GM23338 (cell line): Measurements from ENCODE around the gene CRTC3. TPM values are rescaled to one million over a fixed set of nuclear protein-coding genes. Genes with fewer than 3 reads are reported as not detected.

Experiments used
- ATAC-seq: fragments of 200-7000 bp; cut with Tn5 transposase; 3 replicates; pipeline ENCODE4 v1.9.1; 2020
- DNase-seq: peaks from one replicate; pipeline ENCODE4 v3.0.0-alpha.2; 2015; ENCODE audit warnings: low spot score
- H2AFZ ChIP-seq: fragments of 200-600 bp; sonication (generic); 2 replicates; pipeline ENCODE4 v1.8.0; 2016; ENCODE audit warnings: antibody characterized with exemption, mild to moderate bottlenecking, moderate library complexity
- H3F3A ChIP-seq: fragments of 200-600 bp; sonication (generic); replicated peaks from 2 replicates; pipeline ENCODE4 v1.8.0; 2017; ENCODE audit warnings: antibody characterized with exemption, mixed run types, low read depth
- H3K27ac ChIP-seq: fragments of 200-600 bp; sonication (generic); 2 replicates; pipeline ENCODE4 v1.6.1; 2016; ENCODE audit warnings: low read depth
- H3K27me3 ChIP-seq: fragments of 200-600 bp; sonication (generic); 2 replicates; pipeline ENCODE4 v1.8.0; 2016; ENCODE audit warnings: mild to moderate bottlenecking, mixed run types, moderate library complexity; ENCODE audit not compliant: insufficient read depth
- H3K36me3 ChIP-seq: fragments of 200-600 bp; sonication (generic); 2 replicates; pipeline ENCODE4 v1.8.0; 2016; ENCODE audit warnings: mild to moderate bottlenecking; ENCODE audit not compliant: insufficient read depth
- H3K4me1 ChIP-seq: fragments of 200-600 bp; sonication (generic); 2 replicates; pipeline ENCODE4 v1.8.0; 2016; ENCODE audit warnings: mild to moderate bottlenecking, moderate library complexity; ENCODE audit not compliant: insufficient read depth
- H3K4me2 ChIP-seq: fragments of 200-600 bp; sonication (generic); 2 replicates; pipeline ENCODE4 v1.7.1; 2017; ENCODE audit warnings: mixed run types
- H3K4me3 ChIP-seq: fragments of 200-600 bp; sonication (generic); 2 replicates; pipeline ENCODE4 v1.6.1; 2016; ENCODE audit warnings: mixed run types
- H3K79me2 ChIP-seq: fragments of 200-600 bp; sonication (generic); replicated peaks from 2 replicates; pipeline ENCODE4 v1.8.0; 2017; ENCODE audit warnings: mild to moderate bottlenecking; ENCODE audit not compliant: insufficient read depth
- H3K9me2 ChIP-seq: fragments of 200-600 bp; sonication (generic); 2 replicates; pipeline ENCODE4 v1.8.0; 2017; ENCODE audit not compliant: insufficient read depth
- H4K20me1 ChIP-seq: fragments of 200-600 bp; sonication (generic); replicated peaks from 2 replicates; pipeline ENCODE4 v1.8.0; 2017; ENCODE audit warnings: mild to moderate bottlenecking; ENCODE audit not compliant: insufficient read depth
- H3K27ac Mint-ChIP-seq: 2 replicates; pipeline ENCODE4 v1.8.0; 2020; ENCODE audit warnings: inconsistent platforms, mild to moderate bottlenecking, moderate library complexity, mixed read lengths
- H3K27me3 Mint-ChIP-seq: 3 replicates; pipeline ENCODE4 v1.8.0; 2022; ENCODE audit warnings: low read depth, mild to moderate bottlenecking, moderate library complexity, mixed read lengths, inconsistent platforms; ENCODE audit not compliant: insufficient read depth, poor library complexity
- H3K36me3 Mint-ChIP-seq: 3 replicates; pipeline ENCODE4 v1.8.0; 2021; ENCODE audit warnings: low read depth, mild to moderate bottlenecking, inconsistent platforms, moderate library complexity, mixed read lengths
- H3K4me1 Mint-ChIP-seq: 3 replicates; pipeline ENCODE4 v1.8.0; 2020; ENCODE audit warnings: mild to moderate bottlenecking, inconsistent platforms, mixed read lengths
- H3K4me3 Mint-ChIP-seq: 3 replicates; pipeline ENCODE4 v1.8.0; 2021; ENCODE audit warnings: moderate library complexity, mild to moderate bottlenecking, inconsistent platforms, mixed read lengths
- H3K9me3 Mint-ChIP-seq: 3 replicates; pipeline ENCODE4 v1.8.0; 2020; ENCODE audit warnings: moderate library complexity, mild to moderate bottlenecking, inconsistent platforms, mixed read lengths
- CREB1 ChIP-seq: fragments of 250-450 bp; sonication (Bioruptor Pico); IDR thresholded peaks from 2 replicates; pipeline ENCODE4 v1.5.0; 2020; ENCODE audit warnings: low read depth, mild to moderate bottlenecking, moderate library complexity
- CTCF ChIP-seq, 2 experiments: fragments of 200-600 bp in 1 of 2; sonication (generic) in 1 of 2; conservative IDR thresholded peaks; 2 replicates each; pipeline versions ENCODE4 v1.5.1 to v1.6.1; 2016 to 2017; ENCODE audit warnings: antibody characterized with exemption in 2 of 2, low read depth in 2 of 2, mild to moderate bottlenecking in 2 of 2, moderate library complexity in 1 of 2
- ETS1 ChIP-seq: IDR thresholded peaks from 2 replicates; pipeline ENCODE4 v1.6.1; 2016; ENCODE audit warnings: antibody characterized with exemption
- EZH2 ChIP-seq: fragments of 200-600 bp; sonication (generic); IDR thresholded peaks from one replicate; pipeline ENCODE4 v1.8.0; 2017; ENCODE audit warnings: antibody characterized with exemption, mild to moderate bottlenecking, low read depth; ENCODE audit not compliant: unreplicated experiment
- JUNB ChIP-seq: IDR thresholded peaks from one replicate; pipeline ENCODE4 v1.6.1; 2016; ENCODE audit warnings: antibody characterized with exemption; ENCODE audit not compliant: unreplicated experiment
- NANOG ChIP-seq: IDR thresholded peaks from 2 replicates; pipeline ENCODE4 v1.6.1; 2016; ENCODE audit warnings: antibody characterized with exemption, borderline replicate concordance
- POLR2AphosphoS5 ChIP-seq: IDR thresholded peaks from 2 replicates; pipeline ENCODE4 v1.6.1; 2016; ENCODE audit warnings: antibody characterized with exemption, low read depth
- REST ChIP-seq: IDR thresholded peaks from one replicate; pipeline ENCODE4 v1.6.1; 2018; ENCODE audit warnings: antibody characterized with exemption; ENCODE audit not compliant: unreplicated experiment
- STAT1 ChIP-seq: IDR thresholded peaks from one replicate; pipeline ENCODE4 v1.6.1; 2016; ENCODE audit warnings: antibody characterized with exemption; ENCODE audit not compliant: unreplicated experiment
- ZNF114 ChIP-seq: fragments of 250-450 bp; sonication (Bioruptor Pico); IDR thresholded peaks from 2 replicates; pipeline ENCODE4 v1.5.0; 2020; ENCODE audit warnings: mild to moderate bottlenecking, moderate library complexity
- ZNF331 ChIP-seq: fragments of 250-450 bp; sonication (Bioruptor Pico); IDR thresholded peaks from 2 replicates; pipeline ENCODE4 v1.5.0; 2020; ENCODE audit warnings: low read depth, mild to moderate bottlenecking, moderate library complexity
- ZNF462 ChIP-seq: fragments of 250-450 bp; sonication (Bioruptor Pico); IDR thresholded peaks from 2 replicates; pipeline ENCODE4 v1.5.0; 2020; ENCODE audit warnings: mild to moderate bottlenecking, moderate library complexity
- polyA plus RNA-seq: library from polyadenylated mRNA; unstranded; fragments of >200 nt; fragmentation: Nextera tagmentation; extraction: Ambion mirVana; gene quantifications from 2 replicates; pipeline ENCODE4 v1.2.1, GENCODE V29; 2016
- total RNA-seq: library from RNA; depleted of rRNA; stranded (reverse); fragments of >200 nt; shearing (Covaris generic); gene quantifications from 2 replicates; pipeline ENCODE4 v1.2.3, GENCODE V29; 2014

The CRTC3 gene
- total and polyA plus RNA-seq, 2 experiments from 2014 or later: 2.8 to 3.8 TPM

- no peaks in the 10 kb centered on the region; the same call in 1 of the 2 replicates for H4K20me1 ChIP-seq
- no peak overlapping the region for H2AFZ ChIP-seq
- DNase-seq (no peak), ATAC-seq (no peak)
- no peak for TF ChIP-seq ZNF114 (CRISPR knock-in tag)
- TF ChIP-seq EZH2: no peak
- TF ChIP-seq CTCF (conservative IDR thresholded peaks at IDR 0.05; ENCODE audit: low read depth in 2 of 2): no peak
- no peak for TF ChIP-seq CREB1 (CRISPR knock-in tag)
- TF ChIP-seq STAT1: no peak
- TF ChIP-seq JUNB: no peak
- no peak for TF ChIP-seq ETS1
- no peak for TF ChIP-seq ZNF331 (CRISPR knock-in tag)
- TF ChIP-seq POLR2AphosphoS5: no peak
- TF ChIP-seq REST: no peak
- TF ChIP-seq NANOG: no peak
- no peak for TF ChIP-seq ZNF462
- no peaks in the 10 kb centered on the region for H3K79me2 ChIP-seq
- H3K9me2 ChIP-seq: no peaks in the 10 kb centered on the region
- 0 out of 3 replicates have a peak, but pooled peaks cover 2% of the 10 kb centered on the region for H3K36me3 Mint-ChIP-seq
- peaks cover 2% of the 10 kb centered on the region for H3K27me3 Mint-ChIP-seq
- no peak overlapping the region for H3K4me3 Mint-ChIP-seq
- H3K27me3 ChIP-seq: no peaks in the 10 kb centered on the region
- no peak overlapping the region for H3K27ac ChIP-seq
- H3F3A ChIP-seq: no peaks in the 10 kb centered on the region
- H3K4me1 ChIP-seq: no peaks in the 10 kb centered on the region
- no peaks in the 10 kb centered on the region for H3K4me1 Mint-ChIP-seq
- H3K36me3 ChIP-seq: no peaks in the 10 kb centered on the region
- H3K27ac Mint-ChIP-seq: no peak overlapping the region
- H3K9me3 Mint-ChIP-seq: no peaks in the 10 kb centered on the region
- no peak overlapping the region for H3K4me2 ChIP-seq
- no peak overlapping the region for H3K4me3 ChIP-seq
Measured at GRCh38 chr15:90629217-90629616, 99.5 kb downstream of the CRTC3 start.
